Kidney (tissue), 14 donors: ENCODE measurements around the gene GSTA3. TPM values are rescaled to one million over a fixed set of nuclear protein-coding genes. Genes with fewer than 3 reads are reported as not detected.

Experiments
- DNase-seq, 5 donors: peaks; one replicate each; pipeline ENCODE4 v3.0.0-alpha.2; 2013 to 2020
- FAIRE-seq: peaks from 2 replicates; lab custom pipeline; 2012; peaks lifted over from hg19 to GRCh38; lab: Jason Lieb, UNC
- H3K27ac ChIP-seq, 2 donors: one replicate each; pipeline ENCODE4 v1.7.0; 2013; ENCODE audit warnings: low read depth in 2 of 2, low read length in 2 of 2, inconsistent platforms in 1 of 2
- H3K27me3 ChIP-seq: one replicate; pipeline ENCODE4 v1.7.1; 2013; ENCODE audit warnings: low read length, inconsistent platforms; ENCODE audit not compliant: control insufficient read depth, insufficient read depth
- H3K36me3 ChIP-seq, 3 donors: one replicate each; pipeline versions ENCODE4 v1.7.0 to v1.7.1; 2013; ENCODE audit warnings: low read length in 3 of 3, control low read depth in 1 of 3, inconsistent platforms in 1 of 3; ENCODE audit not compliant: insufficient read depth in 3 of 3, control insufficient read depth in 2 of 3
- H3K4me1 ChIP-seq, 3 donors: one replicate each; pipeline versions ENCODE4 v1.7.0 to v1.7.1; 2013; ENCODE audit warnings: low read length in 3 of 3, inconsistent platforms in 1 of 3, low read depth in 1 of 3; ENCODE audit not compliant: control insufficient read depth in 2 of 3, insufficient read depth in 2 of 3
- H3K4me3 ChIP-seq, 3 donors: one replicate each; pipeline versions ENCODE4 v1.7.0 to v1.8.1; 2013; ENCODE audit warnings: low read length in 3 of 3, control low read depth in 1 of 3, inconsistent platforms in 1 of 3
- H3K9ac ChIP-seq, 3 donors: one replicate each; pipeline versions ENCODE4 v1.7.0 to v1.7.1; 2013; ENCODE audit warnings: low read length in 3 of 3, control low read depth in 1 of 3, inconsistent platforms in 1 of 3
- H3K9me3 ChIP-seq, 3 donors: one replicate each; pipeline versions ENCODE4 v1.7.0 to v1.7.1; 2013; ENCODE audit warnings: low read length in 3 of 3, control low read depth in 1 of 3, inconsistent platforms in 1 of 3; ENCODE audit not compliant: control insufficient read depth in 2 of 3, insufficient read depth in 1 of 3
- intact Hi-C: fragments of 100-400 bp; cut with DNase I; formaldehyde crosslinking; loops from one replicate; pipeline ENCODE4 v1.11.1; 2022
- polyA plus RNA-seq: library from polyadenylated mRNA; stranded (reverse); fragments of 350-450 nt; fragmentation: Illumina TruSeq; extraction: RNeasy Lipid Tissue Mini Kit (QIAGEN cat#74804); gene quantifications from one replicate; pipeline ENCODE4 v1.2.3, GENCODE V29; 2014; ENCODE audit warnings: low read depth, low replicate concordance; ENCODE audit not compliant: insufficient read depth
- total RNA-seq: library from RNA; stranded (reverse); fragmentation: NEBNext Ultra II Directional; extraction: Animal tissue kit (Norgen Biotek cat#: 25700); gene quantifications from one replicate; pipeline ENCODE4 v1.2.1, GENCODE V29; 2021
- TF ChIP-seq, protein P1 (sequence below): IDR thresholded peaks from 3 replicates; pipeline ENCODE4 v1.5.1; 2012; ENCODE audit warnings: mild to moderate bottlenecking, moderate library complexity, borderline replicate concordance; ENCODE audit not compliant: insufficient read depth; ENCODE audit errors: extremely low read depth
- donor health status: control.
- donor health status: control.
- donor health status: control.
- donor health status: control.
- donor health status: control.
- donor health status: DM: yes; HTN: yes; CAD: no.
- donor health status: Normal renal cell carcinoma (clear cell type).

GSTA3 gene
- total and polyA plus RNA-seq, 2 donors from 2014 or later, result not detected

- no peak overlapping the region for H3K27ac ChIP-seq
- TF ChIP-seq, protein P1, sequence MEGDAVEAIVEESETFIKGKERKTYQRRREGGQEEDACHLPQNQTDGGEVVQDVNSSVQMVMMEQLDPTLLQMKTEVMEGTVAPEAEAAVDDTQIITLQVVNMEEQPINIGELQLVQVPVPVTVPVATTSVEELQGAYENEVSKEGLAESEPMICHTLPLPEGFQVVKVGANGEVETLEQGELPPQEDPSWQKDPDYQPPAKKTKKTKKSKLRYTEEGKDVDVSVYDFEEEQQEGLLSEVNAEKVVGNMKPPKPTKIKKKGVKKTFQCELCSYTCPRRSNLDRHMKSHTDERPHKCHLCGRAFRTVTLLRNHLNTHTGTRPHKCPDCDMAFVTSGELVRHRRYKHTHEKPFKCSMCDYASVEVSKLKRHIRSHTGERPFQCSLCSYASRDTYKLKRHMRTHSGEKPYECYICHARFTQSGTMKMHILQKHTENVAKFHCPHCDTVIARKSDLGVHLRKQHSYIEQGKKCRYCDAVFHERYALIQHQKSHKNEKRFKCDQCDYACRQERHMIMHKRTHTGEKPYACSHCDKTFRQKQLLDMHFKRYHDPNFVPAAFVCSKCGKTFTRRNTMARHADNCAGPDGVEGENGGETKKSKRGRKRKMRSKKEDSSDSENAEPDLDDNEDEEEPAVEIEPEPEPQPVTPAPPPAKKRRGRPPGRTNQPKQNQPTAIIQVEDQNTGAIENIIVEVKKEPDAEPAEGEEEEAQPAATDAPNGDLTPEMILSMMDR, result no peak
- H3K4me3 ChIP-seq, result no peak overlapping the region
- H3K4me1 ChIP-seq, result no peaks in the 10 kb centered on the region
- no peaks in the 10 kb centered on the region for H3K27me3 ChIP-seq
- no peaks in the 10 kb centered on the region for H3K9me3 ChIP-seq
- intact Hi-C loops, result no loop called here
- FAIRE-seq (no peak), DNase-seq (no peak)
- no peaks in the 10 kb centered on the region for H3K36me3 ChIP-seq
- H3K9ac ChIP-seq, result no peak overlapping the region
These were observed 28.4 kb upstream of the GSTA3 start for GRCh38 chr6:52937908-52938307.

GRCh38 chr6:52933778-52934177, 24.3 kb upstream of the GSTA3 start:
- no peak for FAIRE-seq
- H3K4me1 ChIP-seq, result no peaks in the 10 kb centered on the region

GRCh38 chr6:52931351-52931750, 21.9 kb upstream of the GSTA3 start:
- H3K4me1 ChIP-seq, result no peaks in the 10 kb centered on the region
- H3K27me3 ChIP-seq, result no peaks in the 10 kb centered on the region
- no peak overlapping the region for H3K27ac ChIP-seq
- intact Hi-C loops, result no loop called here
- no peaks in the 10 kb centered on the region for H3K9me3 ChIP-seq
- no peak overlapping the region for H3K9ac ChIP-seq
- H3K4me3 ChIP-seq, result no peak overlapping the region
- DNase-seq (peak in 1 of 5 donors; percentile 18), FAIRE-seq (no peak)
- H3K36me3 ChIP-seq, result no peaks in the 10 kb centered on the region
- TF ChIP-seq, protein P1, result no peak

More at GRCh38 chr6:52933778-52934177, 24.3 kb upstream of the GSTA3 start:
- no peak for DNase-seq
- no peak overlapping the region for H3K9ac ChIP-seq
- H3K4me3 ChIP-seq, result no peak overlapping the region
- H3K36me3 ChIP-seq, result no peaks in the 10 kb centered on the region
- TF ChIP-seq, protein P1, result no peak
- H3K9me3 ChIP-seq, result no peaks in the 10 kb centered on the region
- no peaks in the 10 kb centered on the region for H3K27me3 ChIP-seq
- no peak overlapping the region for H3K27ac ChIP-seq
- intact Hi-C loops, result no loop called here
